HG03280 (cell line): ENCODE results near the gene IDH3G.
"Not testable (repeated sequence)": the region's sequence is repeated elsewhere in the genome, so short reads cannot be mapped to it uniquely, and the experiment has no call there.

Experiments
- ATAC-seq: cut with Tn5 transposase; IDR thresholded peaks from one replicate; pipeline ENCODE4 v1.9.1; 2021; ENCODE audit warnings: mild to moderate bottlenecking, moderate library complexity; ENCODE audit not compliant: unreplicated experiment

Gene IDH3G

GRCh38 chrX:153763298-153763932 is 30.8 kb downstream of the IDH3G start:
- no peak for ATAC-seq

- ATAC-seq = no peak
These were observed 31.5 kb downstream of the IDH3G start for GRCh38 chrX:153762626-153763173.

- no peak for ATAC-seq
These were observed 32.3 kb downstream of the IDH3G start for GRCh38 chrX:153761863-153762262.

- ATAC-seq = no peak
These were observed 39.0 kb downstream of the IDH3G start for GRCh38 chrX:153755136-153755535.

- no peak for ATAC-seq
These were observed 43.9 kb downstream of the IDH3G start for GRCh38 chrX:153750127-153750774.

- not testable (repeated sequence) for ATAC-seq
These were observed 45.2 kb downstream of the IDH3G start for GRCh38 chrX:153749017-153749416.

GRCh38 chrX:153746991-153747390 is 47.2 kb downstream of the IDH3G start:
- not testable (repeated sequence) for ATAC-seq

- ATAC-seq = no peak
These were observed 47.8 kb downstream of the IDH3G start for GRCh38 chrX:153746359-153746758.

GRCh38 chrX:153745067-153745433 is 49.1 kb downstream of the IDH3G start:
- not testable (repeated sequence) for ATAC-seq

GRCh38 chrX:153744210-153745066 is 49.7 kb downstream of the IDH3G start:
- no peak for ATAC-seq

GRCh38 chrX:153743468-153744209 is 50.5 kb downstream of the IDH3G start:
- not testable (repeated sequence) for ATAC-seq

- ATAC-seq = not testable (repeated sequence)
These were observed 51.2 kb downstream of the IDH3G start for GRCh38 chrX:153742796-153743467.

GRCh38 chrX:153742111-153742510 is 52.1 kb downstream of the IDH3G start:
- not testable (repeated sequence) for ATAC-seq

- ATAC-seq = no peak
These were observed 52.7 kb downstream of the IDH3G start for GRCh38 chrX:153741446-153741845.

- ATAC-seq = no peak
These were observed 53.4 kb downstream of the IDH3G start for GRCh38 chrX:153740631-153741222.

- ATAC-seq = no peak
These were observed 54.3 kb downstream of the IDH3G start for GRCh38 chrX:153739754-153740486.

GRCh38 chrX:153738056-153738605 is 56.0 kb downstream of the IDH3G start:
- no peak for ATAC-seq

- no peak for ATAC-seq
These were observed 57.2 kb downstream of the IDH3G start for GRCh38 chrX:153736871-153737441.
